ENCODE measurements around the gene TERB2.
"Not testable (repeated sequence)": the region's sequence is repeated elsewhere in the genome, so short reads cannot be mapped to it uniquely, and the experiment has no call there.

GRCh38 chr15:44988184-44988869 is 31.8 kb downstream of the TERB2 start:
- not testable (repeated sequence) for TF ChIP-seq CTCF, POLR2A (IDR thresholded peaks at IDR 0.05)

Data from uterus (tissue), 2 donors.